Gastroesophageal sphincter (tissue), 3 donors: ENCODE data around the gene GRM4.

Source experiments
- CTCF ChIP-seq, 4 experiments: fragments of 200-600 bp in 2 of 4; fragments of 450-650 bp in 2 of 4; sonication (generic) in 1 of 4; IDR thresholded peaks; one replicate each; pipeline ENCODE4 v1.5.1; 2017 to 2019; ENCODE audit warnings: antibody characterized with exemption in 4 of 4, mild to moderate bottlenecking in 2 of 4, moderate library complexity in 2 of 4
- EP300 ChIP-seq: sonication (generic); formaldehyde crosslinking; IDR thresholded peaks from one replicate; pipeline ENCODE4 v1.6.1; 2017; ENCODE audit warnings: antibody characterized with exemption, mild to moderate bottlenecking
- POLR2A ChIP-seq, 2 donors: fragments of 450-650 bp; IDR thresholded peaks; one replicate each; pipeline ENCODE4 v1.6.1; 2017; ENCODE audit warnings: antibody characterized with exemption in 2 of 2, mild to moderate bottlenecking in 2 of 2, moderate library complexity in 1 of 2

GRCh38 chr6:33999567-33999966, 146.3 kb downstream of the GRM4 start:
- TF ChIP-seq CTCF (IDR thresholded peaks at IDR 0.05) (no peak), EP300 (no peak), POLR2A (IDR thresholded peaks at IDR 0.05) (no peak)
